Measurements from ENCODE around the gene AJAP1.

AJAP1 gene

DNA sequence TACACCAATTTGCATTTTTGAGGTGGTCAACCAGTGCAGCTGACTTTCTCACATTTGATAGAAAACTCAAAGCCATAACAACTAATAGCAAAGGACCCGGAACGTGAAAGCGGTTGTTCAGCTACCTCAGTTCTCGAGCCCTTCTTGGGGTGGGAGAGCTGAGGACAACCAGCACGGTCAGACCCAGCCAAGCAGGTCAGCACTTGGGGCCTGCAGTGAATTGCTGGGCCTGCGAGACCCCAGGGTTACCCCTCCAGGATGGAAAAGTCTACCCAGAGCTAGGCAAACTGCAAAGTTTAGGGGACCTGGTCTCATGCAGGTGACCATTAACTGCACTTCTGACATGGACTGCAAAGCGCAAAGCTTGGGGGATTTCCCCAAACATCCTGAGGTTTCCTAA is 23.8 kb upstream of the AJAP1 start:
- DNase-seq: no peak
- Histone ChIP-seq H4K20me1 (ENCODE audit: insufficient read depth, low read length) (no peaks in the 10 kb centered on the region), H3K79me2 (ENCODE audit: low read length) (no peaks in the 10 kb centered on the region), H3K36me3 (replicated peaks; ENCODE audit: insufficient read depth, low read length) (no peaks in the 10 kb centered on the region), H3K27ac (ENCODE audit: low read length) (no peak overlapping the region), H3K9me3 (replicated peaks; ENCODE audit: insufficient read depth, low read length) (no peaks in the 10 kb centered on the region), H3K4me3 (ENCODE audit: low read length) (no peak overlapping the region), H3K9ac (ENCODE audit: low read length) (no peak overlapping the region), H3K27me3 (replicated peaks; ENCODE audit: insufficient read depth, low read length) (peaks cover 66% of the 10 kb centered on the region), H3K4me1 (ENCODE audit: low read length) (no peaks in the 10 kb centered on the region), H3K9me2 (replicated peaks; ENCODE audit: insufficient read depth, low read length) (no peaks in the 10 kb centered on the region), H2AFZ (ENCODE audit: low read length) (no peak overlapping the region), H3K4me2 (ENCODE audit: low read depth, low read length) (no peak overlapping the region), H3F3A (ENCODE audit: insufficient read depth, low read length) (no peaks in the 10 kb centered on the region)
- TF ChIP-seq EZH2 (optimal IDR thresholded peaks at IDR 0.05; ENCODE audit: low read depth, low read length): no peak
- TF ChIP-seq EZH2phosphoT487 (IDR thresholded peaks at IDR 0.05; ENCODE audit: low read length): no peak
- TF ChIP-seq, protein P1, sequence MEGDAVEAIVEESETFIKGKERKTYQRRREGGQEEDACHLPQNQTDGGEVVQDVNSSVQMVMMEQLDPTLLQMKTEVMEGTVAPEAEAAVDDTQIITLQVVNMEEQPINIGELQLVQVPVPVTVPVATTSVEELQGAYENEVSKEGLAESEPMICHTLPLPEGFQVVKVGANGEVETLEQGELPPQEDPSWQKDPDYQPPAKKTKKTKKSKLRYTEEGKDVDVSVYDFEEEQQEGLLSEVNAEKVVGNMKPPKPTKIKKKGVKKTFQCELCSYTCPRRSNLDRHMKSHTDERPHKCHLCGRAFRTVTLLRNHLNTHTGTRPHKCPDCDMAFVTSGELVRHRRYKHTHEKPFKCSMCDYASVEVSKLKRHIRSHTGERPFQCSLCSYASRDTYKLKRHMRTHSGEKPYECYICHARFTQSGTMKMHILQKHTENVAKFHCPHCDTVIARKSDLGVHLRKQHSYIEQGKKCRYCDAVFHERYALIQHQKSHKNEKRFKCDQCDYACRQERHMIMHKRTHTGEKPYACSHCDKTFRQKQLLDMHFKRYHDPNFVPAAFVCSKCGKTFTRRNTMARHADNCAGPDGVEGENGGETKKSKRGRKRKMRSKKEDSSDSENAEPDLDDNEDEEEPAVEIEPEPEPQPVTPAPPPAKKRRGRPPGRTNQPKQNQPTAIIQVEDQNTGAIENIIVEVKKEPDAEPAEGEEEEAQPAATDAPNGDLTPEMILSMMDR (IDR thresholded peaks at IDR 0.05; ENCODE audit: low read length): no peak

DNA sequence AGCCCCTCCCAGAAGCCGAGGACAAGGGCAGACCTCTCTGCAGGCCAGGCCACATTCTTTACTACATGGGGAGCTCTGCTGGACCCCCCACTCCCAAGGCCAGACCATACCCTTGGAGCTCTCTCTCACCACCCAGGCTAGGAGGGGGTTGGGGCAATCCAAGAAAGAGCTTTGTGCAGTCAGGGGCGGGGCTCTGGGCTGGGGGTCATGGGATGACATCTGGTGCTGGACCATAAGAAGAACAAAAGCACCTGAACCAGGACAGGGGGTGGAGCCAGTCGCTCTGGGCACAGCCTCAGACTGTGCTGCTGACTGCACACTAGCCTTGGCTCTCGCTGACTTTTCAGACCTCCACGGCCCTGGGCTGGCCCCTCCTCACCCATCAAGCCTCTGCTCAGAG is 23.1 kb upstream of the AJAP1 start:
- Histone ChIP-seq H3K27ac (ENCODE audit: low read length) (no peak overlapping the region), H3K4me2 (ENCODE audit: low read depth, low read length) (no peak overlapping the region), H3K27me3 (replicated peaks; ENCODE audit: insufficient read depth, low read length) (peaks cover 66% of the 10 kb centered on the region), H3K4me3 (ENCODE audit: low read length) (no peak overlapping the region), H3K9ac (ENCODE audit: low read length) (no peak overlapping the region), H3K79me2 (ENCODE audit: low read length) (no peaks in the 10 kb centered on the region), H3K36me3 (replicated peaks; ENCODE audit: insufficient read depth, low read length) (no peaks in the 10 kb centered on the region), H3K9me3 (replicated peaks; ENCODE audit: insufficient read depth, low read length) (no peaks in the 10 kb centered on the region), H3K9me2 (replicated peaks; ENCODE audit: insufficient read depth, low read length) (no peaks in the 10 kb centered on the region), H3K4me1 (ENCODE audit: low read length) (no peaks in the 10 kb centered on the region), H3F3A (ENCODE audit: insufficient read depth, low read length) (no peaks in the 10 kb centered on the region), H4K20me1 (ENCODE audit: insufficient read depth, low read length) (no peaks in the 10 kb centered on the region), H2AFZ (ENCODE audit: low read length) (no peak overlapping the region)
- no peak for DNase-seq
- TF ChIP-seq EZH2phosphoT487 (IDR thresholded peaks at IDR 0.05; ENCODE audit: low read length) (no peak), EZH2 (optimal IDR thresholded peaks at IDR 0.05; ENCODE audit: low read depth, low read length) (no peak)
- TF ChIP-seq, protein P1 (IDR thresholded peaks at IDR 0.05; ENCODE audit: low read length): no peak

DNA sequence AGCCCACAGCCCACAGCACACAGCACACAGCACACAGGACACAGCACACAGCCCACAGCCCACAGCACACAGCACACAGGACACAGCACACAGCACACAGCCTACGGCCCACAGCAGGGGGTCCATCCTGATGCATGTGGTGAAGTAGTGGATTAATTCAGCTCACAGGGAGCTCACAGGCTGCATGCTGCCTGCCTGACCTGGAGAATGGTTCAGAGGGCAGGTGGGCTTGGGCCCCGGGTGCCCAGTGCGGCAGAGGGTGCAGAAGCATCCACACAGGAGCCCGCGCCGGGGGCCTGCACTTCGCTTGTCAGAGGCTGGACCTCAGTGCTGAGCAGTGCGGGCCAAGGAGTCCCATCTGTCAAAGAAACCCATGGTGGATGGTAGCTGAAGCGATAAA is 21.1 kb upstream of the AJAP1 start:
- Histone ChIP-seq H3K4me1 (ENCODE audit: low read length) (no peaks in the 10 kb centered on the region), H3F3A (ENCODE audit: insufficient read depth, low read length) (no peaks in the 10 kb centered on the region), H3K9me3 (replicated peaks; ENCODE audit: insufficient read depth, low read length) (no peaks in the 10 kb centered on the region), H4K20me1 (ENCODE audit: insufficient read depth, low read length) (no peaks in the 10 kb centered on the region), H3K79me2 (ENCODE audit: low read length) (no peaks in the 10 kb centered on the region), H3K27ac (ENCODE audit: low read length) (no peak overlapping the region), H3K9ac (ENCODE audit: low read length) (no peak overlapping the region), H3K9me2 (replicated peaks; ENCODE audit: insufficient read depth, low read length) (no peaks in the 10 kb centered on the region), H3K27me3 (replicated peaks; ENCODE audit: insufficient read depth, low read length) (peaks cover 67% of the 10 kb centered on the region), H2AFZ (ENCODE audit: low read length) (no peak overlapping the region), H3K4me2 (ENCODE audit: low read depth, low read length) (no peak overlapping the region), H3K4me3 (ENCODE audit: low read length) (no peak overlapping the region), H3K36me3 (replicated peaks; ENCODE audit: insufficient read depth, low read length) (no peaks in the 10 kb centered on the region)
- TF ChIP-seq EZH2 (optimal IDR thresholded peaks at IDR 0.05; ENCODE audit: low read depth, low read length) (no peak), EZH2phosphoT487 (IDR thresholded peaks at IDR 0.05; ENCODE audit: low read length) (no peak)
- TF ChIP-seq, protein P1 (IDR thresholded peaks at IDR 0.05; ENCODE audit: low read length): no peak
- no peak for DNase-seq

Data from MM.1S (cell line).